HCT116 (cell line): Measurements from ENCODE around the gene STARD6. TPM values are rescaled to one million over a fixed set of nuclear protein-coding genes. Genes with fewer than 3 reads are reported as not detected.
A peak's percentile ranks its signal among the peaks of the same experiment; 100 is the strongest.

ENCODE experiments used
- ATAC-seq: fragments of 200-7000 bp; cut with Tn5 transposase; 2 replicates; pipeline ENCODE4 v1.9.1; 2020; ENCODE audit warnings: mild to moderate bottlenecking, moderate library complexity
- BruUV-seq: library from RNA; stranded (reverse); fragments of 400-500 nt; replicated peaks from 2 replicates; lab custom pipeline; 2021; lab: Mats Ljungman, UMichigan
- CTCF ChIA-PET: fragments of 300-600 bp; sonication (Branson Sonifier 250); formaldehyde crosslinking; loops from one replicate; lab custom pipeline; 2021; ENCODE audit warnings: antibody characterized with exemption; lab: Charles Lee
- POLR2A ChIA-PET: fragments of 300-600, 350-600 bp; sonication (Branson Sonifier 250); formaldehyde crosslinking; loops from one replicate; lab custom pipeline; 2021; ENCODE audit warnings: antibody characterized with exemption; lab: Charles Lee
- RAD21 ChIA-PET, 2 experiments: fragments of 300-600 bp; sonication (Branson Sonifier 250); formaldehyde crosslinking; loops; one replicate each; lab custom pipeline; 2023; ENCODE audit warnings: low total read pairs in 2 of 2; ENCODE audit not compliant: uncharacterized antibody in 2 of 2, unreplicated experiment in 2 of 2, low non-redundant PET in 1 of 2; lab: Charles Lee
- DNase-seq: peaks from one replicate; pipeline ENCODE4 v3.0.0-alpha.2; 2010; ENCODE audit warnings: low read depth, low spot score
- H2AFZ ChIP-seq: fragments of 200-600 bp; shearing (Covaris generic), sonication (generic); 2 replicates; pipeline ENCODE4 v1.6.1; 2017; ENCODE audit warnings: low read depth, mixed run types, mixed read lengths, antibody characterized with exemption, low read length; ENCODE audit not compliant: poor library complexity, severe bottlenecking
- H3K27ac ChIP-seq: 2 replicates; pipeline ENCODE4 v1.5.1; 2012; ENCODE audit warnings: low read depth, low read length
- H3K27me3 ChIP-seq: fragments of 200-600 bp; sonication (generic); 2 replicates; pipeline ENCODE4 v1.6.1; 2016; ENCODE audit warnings: mixed run types, low read length, mixed read lengths; ENCODE audit not compliant: insufficient read depth
- H3K36me3 ChIP-seq, 2 experiments: fragments of 200-500 bp in 1 of 2; fragments of 200-600 bp in 1 of 2; sonication (Bioruptor generic) in 1 of 2; sonication (generic) in 1 of 2; 2 replicates each; pipeline versions ENCODE4 v1.5.1 to v1.6.1; 2014 to 2016; ENCODE audit warnings: low read length in 2 of 2, inconsistent platforms in 1 of 2, mixed read lengths in 1 of 2, mixed run types in 1 of 2; ENCODE audit not compliant: insufficient read depth in 2 of 2, control insufficient read depth in 1 of 2
- H3K4me1 ChIP-seq, 2 experiments: fragments of 200-600 bp in 1 of 2; sonication (generic) in 1 of 2; 2 replicates each; pipeline versions ENCODE4 v1.5.1 to v1.6.1; 2012 to 2017; ENCODE audit warnings: low read length in 2 of 2, inconsistent platforms in 1 of 2, mild to moderate bottlenecking in 1 of 2, mixed read lengths in 1 of 2, mixed run types in 1 of 2, moderate library complexity in 1 of 2; ENCODE audit not compliant: insufficient read depth in 2 of 2, control insufficient read depth in 1 of 2
- H3K4me2 ChIP-seq: fragments of 200-600 bp; sonication (generic); 2 replicates; pipeline ENCODE4 v1.6.1; 2017; ENCODE audit warnings: mixed run types, low read length, mixed read lengths
- H3K4me3 ChIP-seq, 2 experiments: fragments of 200-600 bp in 1 of 2; sonication (generic) in 1 of 2; replicated peaks in 1 of 2; 2 replicates each; pipeline ENCODE4 v1.5.1; 2011 to 2016; ENCODE audit warnings: low read length in 2 of 2, control low read depth in 1 of 2, low read depth in 1 of 2, mild to moderate bottlenecking in 1 of 2, mixed read lengths in 1 of 2, mixed run types in 1 of 2
- H3K79me2 ChIP-seq: fragments of 200-600 bp; sonication (generic); 2 replicates; pipeline ENCODE4 v1.6.1; 2017; ENCODE audit warnings: mild to moderate bottlenecking, mixed run types, low read length, moderate library complexity, mixed read lengths; ENCODE audit not compliant: insufficient read depth
- H3K9ac ChIP-seq: fragments of 200-600 bp; sonication (generic); 2 replicates; pipeline ENCODE4 v1.6.1; 2016; ENCODE audit warnings: low read length, mixed read lengths
- H3K9me2 ChIP-seq: fragments of 200-600 bp; sonication (generic), shearing (Covaris generic); 2 replicates; pipeline ENCODE4 v1.6.1; 2017; ENCODE audit warnings: mixed run types, mild to moderate bottlenecking, moderate library complexity; ENCODE audit not compliant: insufficient read depth
- H3K9me3 ChIP-seq, 2 experiments: fragments of 200-500 bp in 1 of 2; fragments of 200-600 bp in 1 of 2; sonication (Bioruptor generic) in 1 of 2; sonication (generic) in 1 of 2; 2 replicates each; pipeline ENCODE4 v1.6.1; 2014 to 2017; ENCODE audit warnings: low read length in 2 of 2, mixed read lengths in 2 of 2, inconsistent platforms in 1 of 2, low read depth in 1 of 2, mild to moderate bottlenecking in 1 of 2, mixed run types in 1 of 2, moderate library complexity in 1 of 2; ENCODE audit not compliant: control insufficient read depth in 1 of 2, insufficient read depth in 1 of 2
- H4K20me1 ChIP-seq: fragments of 200-600 bp; sonication (generic), shearing (Covaris generic); 2 replicates; pipeline ENCODE4 v1.6.1; 2017; ENCODE audit warnings: mixed run types, mild to moderate bottlenecking, moderate library complexity; ENCODE audit not compliant: insufficient read depth
- CEBPB ChIP-seq: IDR thresholded peaks from 2 replicates; pipeline ENCODE4 v1.6.1; 2012; ENCODE audit warnings: low read depth
- CTCF ChIP-seq, 3 experiments: fragments of 200-600 bp in 1 of 3; sonication (generic) in 1 of 3; IDR thresholded peaks in 2 of 3; conservative IDR thresholded peaks in 1 of 3; 2 replicates each; pipeline ENCODE4 v1.5.1; 2012 to 2017; ENCODE audit warnings: low read depth in 2 of 3, low read length in 2 of 3, antibody characterized with exemption in 1 of 3, borderline replicate concordance in 1 of 3, control low read depth in 1 of 3, mild to moderate bottlenecking in 1 of 3, mixed read lengths in 1 of 3, mixed run types in 1 of 3, moderate library complexity in 1 of 3; ENCODE audit not compliant: insufficient read depth in 1 of 3
- JUND ChIP-seq: IDR thresholded peaks from 2 replicates; pipeline ENCODE4 v1.6.1; 2012
- MAX ChIP-seq: IDR thresholded peaks from 2 replicates; pipeline ENCODE4 v1.6.1; 2012
- POLR2AphosphoS5 ChIP-seq: IDR thresholded peaks from 2 replicates; pipeline ENCODE4 v1.6.1; 2011; ENCODE audit warnings: mild to moderate bottlenecking, low read depth, low read length, moderate library complexity
- REST ChIP-seq: IDR thresholded peaks from 2 replicates; pipeline ENCODE4 v1.6.1; 2012; ENCODE audit warnings: low read depth
- SIN3A ChIP-seq: IDR thresholded peaks from 2 replicates; pipeline ENCODE4 v1.6.1; 2012; ENCODE audit warnings: low read depth
- SRF ChIP-seq: IDR thresholded peaks from 2 replicates; pipeline ENCODE4 v1.6.1; 2012; ENCODE audit warnings: low read depth
- ZNF274 ChIP-seq: fragments of 200-500 bp; sonication (Bioruptor generic); IDR thresholded peaks from 2 replicates; pipeline ENCODE4 v1.6.1; 2014; ENCODE audit warnings: mild to moderate bottlenecking, low read depth, low read length, inconsistent platforms
- intact Hi-C: fragments of 100-400 bp; cut with micrococcal nuclease; formaldehyde crosslinking; loops from 2 replicates; pipeline ENCODE4 v1.10.0; 2022
- total RNA-seq: library from RNA; stranded (reverse); gene quantifications from one replicate; pipeline ENCODE4 v1.2.1, GENCODE V29; 2021; ENCODE audit not compliant: unreplicated experiment

The STARD6 gene
- total RNA-seq, 1 experiment from 2014 or later: not detected

- ChIA-PET CTCF (interaction anchor here (1.5 to 1.6 kb wide), 2 partner anchors 54 to 72 kb away, joined by 3 to 5 read pairs; no protein-coding TSS in a partner anchor), POLR2A (no interaction called here), RAD21 (no interaction called here)
- no peak overlapping the region for H3K4me2 ChIP-seq
- H3K79me2 ChIP-seq: no peaks in the 10 kb centered on the region
- ATAC-seq: no peak
- H3K9me3 ChIP-seq: no peaks in the 10 kb centered on the region
- no peaks in the 10 kb centered on the region for H3K36me3 ChIP-seq
- H3K9me2 ChIP-seq: no peaks in the 10 kb centered on the region
- no peak overlapping the region for H3K9ac ChIP-seq
- H3K27ac ChIP-seq: no peak overlapping the region
- H2AFZ ChIP-seq: no peak overlapping the region
- no peaks in the 10 kb centered on the region for H4K20me1 ChIP-seq
- H3K27me3 ChIP-seq: no peaks in the 10 kb centered on the region
- no TSS peak for BruUV-seq
- peaks cover 23 to 37% of the 10 kb centered on the region in 2 experiments for H3K4me1 ChIP-seq
- intact Hi-C loops: loop anchor here (5.0 to 10.0 kb wide), 3 partner anchors 166 to 591 kb away; partner anchors contain the start of gene MBD2
- TF ChIP-seq SIN3A (no peak), CEBPB (no peak), CTCF (IDR thresholded peaks at IDR 0.05 in 2 of 3, conservative IDR thresholded peaks at IDR 0.05 in 1 of 3; ENCODE audit: borderline replicate concordance in 1 of 3, insufficient read depth in 1 of 3, low read depth in 2 of 3, low read length in 2 of 3) (no peak), SRF (no peak), ZNF274 (no peak), POLR2AphosphoS5 (no peak), JUND (no peak)
- H3K4me3 ChIP-seq: no peak overlapping the region
- no peak for DNase-seq
Observed at GRCh38 chr18:54390838-54391237, 33.2 kb upstream of the STARD6 start.

GRCh38 chr18:54389143-54389505, 31.5 kb upstream of the STARD6 start:
- intact Hi-C loops: loop anchor here (5.0 kb wide), 1 partner anchor 117 kb away; no protein-coding TSS in a partner anchor
- TF ChIP-seq CEBPB (peak; percentile 1; the same call in 1 of the 2 replicates), MAX (peak; percentile 24; the same call in 1 of the 2 replicates), REST (no peak)
- peak overlapping the region in 1 of 2 experiments; percentile 43; a peak in 2 of 4 replicates for H3K4me3 ChIP-seq

More at GRCh38 chr18:54389143-54389505, 31.5 kb upstream of the STARD6 start:
- no TSS peak for BruUV-seq
- CTCF ChIA-PET: no interaction called here
- no peaks in the 10 kb centered on the region for H3K36me3 ChIP-seq
- ATAC-seq (peak; percentile 31), DNase-seq (no peak)
- POLR2A ChIA-PET: no interaction called here
- RAD21 ChIA-PET: interaction anchor here in 1 of 2 experiments (0.7 kb wide), 1 partner anchor 282 kb away, joined by 3 read pairs; no protein-coding TSS in a partner anchor
- H4K20me1 ChIP-seq: no peaks in the 10 kb centered on the region
- peak overlapping the region; percentile 76 for H3K4me2 ChIP-seq
- no peaks in the 10 kb centered on the region for H3K79me2 ChIP-seq
- no peaks in the 10 kb centered on the region for H3K9me2 ChIP-seq
- peak overlapping the region; percentile 75 for H3K27ac ChIP-seq
- H3K9ac ChIP-seq: peak overlapping the region; percentile 54
- H2AFZ ChIP-seq: peak overlapping the region; percentile 29
- no peaks in the 10 kb centered on the region for H3K27me3 ChIP-seq
- H3K9me3 ChIP-seq: no peaks in the 10 kb centered on the region
- H3K4me1 ChIP-seq: peaks cover 23 to 37% of the 10 kb centered on the region in 2 experiments
